Skeletal muscle tissue (tissue), 4 donors: ENCODE measurements around the gene NAT9. TPM values are rescaled to one million over a fixed set of nuclear protein-coding genes. Genes with fewer than 3 reads are reported as not detected.

Source experiments
- H3K27ac ChIP-seq: one replicate; pipeline ENCODE4 v1.7.0; 2013; ENCODE audit warnings: mild to moderate bottlenecking, low read depth, low read length, inconsistent platforms
- H3K27me3 ChIP-seq, 3 donors: one replicate each; pipeline ENCODE4 v1.7.0; 2013; ENCODE audit warnings: low read length in 3 of 3; ENCODE audit not compliant: control insufficient read depth in 3 of 3, insufficient read depth in 3 of 3
- H3K36me3 ChIP-seq, 3 donors: one replicate each; pipeline ENCODE4 v1.7.0; 2013; ENCODE audit warnings: low read length in 3 of 3; ENCODE audit not compliant: control insufficient read depth in 3 of 3, insufficient read depth in 3 of 3
- H3K4me1 ChIP-seq, 3 donors: one replicate each; pipeline ENCODE4 v1.7.0; 2013; ENCODE audit warnings: low read length in 3 of 3, mild to moderate bottlenecking in 3 of 3; ENCODE audit not compliant: control insufficient read depth in 3 of 3, insufficient read depth in 3 of 3
- H3K4me3 ChIP-seq, 3 donors: one replicate each; pipeline ENCODE4 v1.7.0; 2013; ENCODE audit warnings: low read length in 3 of 3
- H3K9ac ChIP-seq, 3 donors: one replicate each; pipeline ENCODE4 v1.7.0; 2013; ENCODE audit warnings: low read length in 3 of 3, mild to moderate bottlenecking in 3 of 3, moderate library complexity in 2 of 3, low read depth in 1 of 3
- H3K9me3 ChIP-seq, 3 donors: one replicate each; pipeline ENCODE4 v1.7.0; 2013; ENCODE audit warnings: low read length in 3 of 3; ENCODE audit not compliant: control insufficient read depth in 3 of 3
- total RNA-seq: library from RNA; depleted of rRNA; stranded (reverse); fragments of >200 nt; gene quantifications from one replicate; pipeline ENCODE4 v1.2.3, GENCODE V29; 2014
- donor health status: Osteomylitis.

Gene NAT9
- total RNA-seq, 1 donor from 2014 or later: 17.7 TPM

GRCh38 chr17:74748529-74749278 is 27.4 kb downstream of the NAT9 start, which contains the start of gene NHERF1:
Gene NHERF1 (plus strand): TSS chr17:74748628. CDS start chr17:74748847, 219 bp downstream.
- peak within 1 kb of the TSS; percentile 66 to 83 (median 83) for H3K4me3 ChIP-seq
- H3K36me3 ChIP-seq: no peaks in the 10 kb centered on the region
- peak within 1 kb of the TSS; percentile 36 for H3K27ac ChIP-seq
- H3K4me1 ChIP-seq: peaks cover 20 to 47% (median 39%) of the 10 kb centered on the region in 3 donors
- peak within 1 kb of the TSS; percentile 62 to 81 (median 65) for H3K9ac ChIP-seq
- H3K27me3 ChIP-seq: peaks cover 0 to 19% (median 10%) of the 10 kb centered on the region in 3 donors
- H3K9me3 ChIP-seq: no peaks in the 10 kb centered on the region

- Histone ChIP-seq H3K4me1 (peaks cover 20 to 47% (median 39%) of the 10 kb centered on the region in 3 donors), H3K9me3 (no peaks in the 10 kb centered on the region), H3K4me3 (peak overlapping the region; percentile 58 to 66 (median 66))
Observed at GRCh38 chr17:74748279-74748528, 27.9 kb downstream of the NAT9 start.

GRCh38 chr17:74746922-74747321 is 29.2 kb downstream of the NAT9 start:
- Histone ChIP-seq H3K9ac (no peak overlapping the region), H3K27me3 (peaks cover 0 to 20% (median 18%) of the 10 kb centered on the region in 3 donors), H3K27ac (peak overlapping the region; percentile 36), H3K4me1 (peaks cover 23 to 52% (median 41%) of the 10 kb centered on the region in 3 donors), H3K36me3 (no peaks in the 10 kb centered on the region), H3K9me3 (no peaks in the 10 kb centered on the region), H3K4me3 (no peak overlapping the region)

More at GRCh38 chr17:74748279-74748528, 27.9 kb downstream of the NAT9 start:
- Histone ChIP-seq H3K27ac (peak overlapping the region; percentile 25), H3K27me3 (peaks cover 0 to 19% (median 11%) of the 10 kb centered on the region in 3 donors), H3K9ac (peak overlapping the region; percentile 4 to 64 (median 34)), H3K36me3 (no peaks in the 10 kb centered on the region)

GRCh38 chr17:74746376-74746775 is 29.8 kb downstream of the NAT9 start:
- Histone ChIP-seq H3K27me3 (peaks cover 4 to 22% (median 18%) of the 10 kb centered on the region in 3 donors), H3K4me3 (no peak overlapping the region), H3K4me1 (peaks cover 20 to 52% (median 42%) of the 10 kb centered on the region in 3 donors), H3K9ac (peak overlapping the region in 1 of 3 donors; percentile 8), H3K27ac (no peak overlapping the region), H3K36me3 (no peaks in the 10 kb centered on the region), H3K9me3 (no peaks in the 10 kb centered on the region)

- Histone ChIP-seq H3K9me3 (no peaks in the 10 kb centered on the region), H3K9ac (no peak overlapping the region), H3K4me1 (peaks cover 16 to 45% (median 42%) of the 10 kb centered on the region in 3 donors), H3K36me3 (no peaks in the 10 kb centered on the region), H3K4me3 (no peak overlapping the region), H3K27me3 (peaks cover 10 to 25% (median 21%) of the 10 kb centered on the region in 3 donors), H3K27ac (no peak overlapping the region)
Observed at GRCh38 chr17:74745548-74746177, 30.5 kb downstream of the NAT9 start.

- Histone ChIP-seq H3K27me3 (peaks cover 16 to 30% (median 23%) of the 10 kb centered on the region in 3 donors), H3K36me3 (no peaks in the 10 kb centered on the region), H3K27ac (peak overlapping the region; percentile 28), H3K9me3 (no peaks in the 10 kb centered on the region), H3K9ac (peak overlapping the region; percentile 55 to 83 (median 61)), H3K4me3 (peak overlapping the region; percentile 68 to 73 (median 73)), H3K4me1 (peaks cover 14 to 39% (median 36%) of the 10 kb centered on the region in 3 donors)
Observed at GRCh38 chr17:74744714-74745547, 31.2 kb downstream of the NAT9 start.

GRCh38 chr17:74744349-74744713 is 31.8 kb downstream of the NAT9 start:
- Histone ChIP-seq H3K9ac (peak overlapping the region; percentile 55 to 83 (median 61)), H3K9me3 (no peaks in the 10 kb centered on the region), H3K4me3 (peak overlapping the region in 2 of 3 donors; percentile 68 to 73), H3K36me3 (no peaks in the 10 kb centered on the region), H3K27ac (no peak overlapping the region), H3K4me1 (peaks cover 12 to 33% (median 30%) of the 10 kb centered on the region in 3 donors), H3K27me3 (peaks cover 16 to 26% (median 26%) of the 10 kb centered on the region in 3 donors)

GRCh38 chr17:74743755-74744154 is 32.4 kb downstream of the NAT9 start:
- peaks cover 10 to 27% (median 25%) of the 10 kb centered on the region in 3 donors for H3K4me1 ChIP-seq
- H3K27me3 ChIP-seq: peaks cover 22 to 31% (median 26%) of the 10 kb centered on the region in 3 donors
- H3K27ac ChIP-seq: no peak overlapping the region
- H3K36me3 ChIP-seq: no peaks in the 10 kb centered on the region
- H3K9ac ChIP-seq: no peak overlapping the region
- H3K4me3 ChIP-seq: no peak overlapping the region
- H3K9me3 ChIP-seq: no peaks in the 10 kb centered on the region

GRCh38 chr17:74742978-74743545 is 33.1 kb downstream of the NAT9 start:
- H3K9ac ChIP-seq: no peak overlapping the region
- no peak overlapping the region for H3K27ac ChIP-seq
- no peaks in the 10 kb centered on the region for H3K36me3 ChIP-seq
- peaks cover 9 to 29% (median 28%) of the 10 kb centered on the region in 3 donors for H3K4me1 ChIP-seq
- peaks cover 29 to 38% (median 31%) of the 10 kb centered on the region in 3 donors for H3K27me3 ChIP-seq
- no peaks in the 10 kb centered on the region for H3K9me3 ChIP-seq
- H3K4me3 ChIP-seq: no peak overlapping the region
